Endothelial cell of umbilical vein (primary cell): ENCODE results near the gene R3HDML.

Experiments
- CTCF ChIP-seq, 2 donors: IDR thresholded peaks; 1 replicate in 1 of 2; 2 replicates in 1 of 2; pipeline ENCODE4 v1.5.1; 2011; ENCODE audit warnings: low read length in 2 of 2, mild to moderate bottlenecking in 2 of 2, moderate library complexity in 2 of 2, control low read depth in 1 of 2, inconsistent platforms in 1 of 2, low read depth in 1 of 2; ENCODE audit not compliant: insufficient read depth in 1 of 2; ENCODE audit errors: extremely low read depth in 1 of 2
- MAX ChIP-seq: IDR thresholded peaks from 2 replicates; pipeline ENCODE4 v1.6.1; 2011; ENCODE audit not compliant: insufficient read depth, insufficient read length

- TF ChIP-seq CTCF (IDR thresholded peaks at IDR 0.05; ENCODE audit: extremely low read depth in 1 of 2, insufficient read depth in 1 of 2, low read depth in 1 of 2, low read length in 2 of 2) (no peak), MAX (no peak)
These were observed 19.5 kb downstream of the R3HDML start for GRCh38 chr20:44356353-44356723.
